Neutrophil (primary cell): ENCODE results near the gene DCBLD1.
"Not testable (repeated sequence)": the region's sequence is repeated elsewhere in the genome, so short reads cannot be mapped to it uniquely, and the experiment has no call there.

Source experiments
- H3K27ac ChIP-seq: fragments of 200-600 bp; sonication (generic); 2 replicates; pipeline ENCODE4 v1.5.1; 2016; ENCODE audit warnings: mild to moderate bottlenecking, moderate library complexity
- H3K27me3 ChIP-seq: fragments of 200-600 bp; sonication (generic); 2 replicates; pipeline ENCODE4 v1.6.0; 2016; ENCODE audit warnings: mild to moderate bottlenecking
- H3K36me3 ChIP-seq: fragments of 200-600 bp; sonication (generic); 2 replicates; pipeline ENCODE4 v1.5.1; 2017
- H3K4me1 ChIP-seq, 2 experiments: fragments of 200-600 bp in 1 of 2; sonication (generic) in 1 of 2; 1 replicate in 1 of 2; 2 replicates in 1 of 2; pipeline versions ENCODE4 v1.5.1 to v1.6.1; 2013 to 2016; ENCODE audit warnings: low read depth in 1 of 2, low read length in 1 of 2, mild to moderate bottlenecking in 1 of 2, moderate library complexity in 1 of 2; ENCODE audit not compliant: control insufficient read depth in 1 of 2, insufficient read depth in 1 of 2
- H3K4me3 ChIP-seq, 2 experiments: fragments of 200-600 bp in 1 of 2; sonication (generic) in 1 of 2; 1 replicate in 1 of 2; 2 replicates in 1 of 2; pipeline ENCODE4 v1.5.1; 2013 to 2016; ENCODE audit warnings: low read depth in 1 of 2, low read length in 1 of 2, mild to moderate bottlenecking in 1 of 2, moderate library complexity in 1 of 2
- H3K9me3 ChIP-seq: fragments of 200-600 bp; sonication (generic); 2 replicates; pipeline ENCODE4 v1.5.1; 2016
- CTCF ChIP-seq: fragments of 200-600 bp; sonication (generic); IDR thresholded peaks from 2 replicates; pipeline ENCODE4 v1.5.1; 2016; ENCODE audit warnings: antibody characterized with exemption

Gene DCBLD1

DNA sequence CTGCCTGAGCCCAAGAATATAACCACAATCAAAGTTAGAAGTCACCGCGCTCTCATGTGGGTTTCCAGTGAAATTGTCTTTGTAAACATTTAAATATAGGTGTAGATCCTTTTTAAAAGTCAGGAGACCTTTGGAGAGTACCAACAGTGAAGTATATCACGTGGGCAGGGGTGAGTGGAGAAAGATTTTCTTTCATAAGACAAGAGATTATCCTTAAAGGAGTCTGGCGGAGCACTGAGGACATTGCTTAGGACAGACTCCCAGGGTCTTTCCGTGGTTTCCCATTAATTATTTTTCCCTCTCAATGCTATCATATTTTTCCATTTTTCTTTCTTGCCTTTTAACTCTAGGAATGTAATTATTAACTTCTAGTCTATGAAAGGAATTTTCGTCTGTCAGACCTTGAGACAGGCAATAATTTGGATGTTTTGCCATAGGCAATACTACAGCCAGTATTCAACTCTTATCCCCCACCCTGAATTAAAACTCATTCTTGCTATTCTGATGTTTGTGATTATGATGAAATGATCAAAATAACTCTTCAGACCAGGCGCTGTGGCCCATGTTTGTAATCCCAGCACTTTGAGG is 31.4 kb downstream of the DCBLD1 start:
- no peaks in the 10 kb centered on the region for H3K4me1 ChIP-seq
- no peaks in the 10 kb centered on the region for H3K36me3 ChIP-seq
- H3K4me3 ChIP-seq = no peak overlapping the region
- H3K27me3 ChIP-seq = peaks cover 14% of the 10 kb centered on the region
- no peak overlapping the region for H3K27ac ChIP-seq
- no peak for TF ChIP-seq CTCF
- no peaks in the 10 kb centered on the region for H3K9me3 ChIP-seq

DNA sequence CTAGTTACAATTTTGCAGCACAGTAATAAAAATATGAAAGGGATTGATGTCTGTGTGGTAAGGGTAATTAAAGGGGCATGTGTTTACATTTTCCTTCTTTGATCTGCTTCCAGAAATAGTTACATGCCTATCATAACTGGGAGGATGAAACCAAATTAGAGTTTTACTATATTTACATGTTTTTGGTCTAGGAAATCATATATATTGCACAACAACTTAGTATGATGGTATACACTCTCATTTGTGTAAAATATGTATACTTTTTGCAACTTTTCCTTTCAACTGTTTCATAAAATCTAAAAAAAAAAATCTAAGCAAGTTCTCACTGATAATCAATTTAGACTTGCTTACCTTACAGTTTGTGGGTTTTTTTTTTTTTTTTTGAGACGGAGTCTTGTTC is 32.2 kb downstream of the DCBLD1 start:
- Histone ChIP-seq H3K9me3 (no peaks in the 10 kb centered on the region), H3K36me3 (no peaks in the 10 kb centered on the region), H3K27me3 (peaks cover 14% of the 10 kb centered on the region), H3K4me3 (no peak overlapping the region), H3K4me1 (no peaks in the 10 kb centered on the region), H3K27ac (no peak overlapping the region)
- TF ChIP-seq CTCF = no peak

- H3K4me1 ChIP-seq = no peaks in the 10 kb centered on the region
- H3K9me3 ChIP-seq = no peaks in the 10 kb centered on the region
- TF ChIP-seq CTCF = no peak
- no peak overlapping the region for H3K27ac ChIP-seq
- H3K36me3 ChIP-seq = no peaks in the 10 kb centered on the region
- H3K4me3 ChIP-seq = no peak overlapping the region
- H3K27me3 ChIP-seq = peaks cover 14% of the 10 kb centered on the region
Measured at GRCh38 chr6:117515326-117515725, 32.9 kb downstream of the DCBLD1 start.

- H3K9me3 ChIP-seq, H3K27ac ChIP-seq, H3K4me1 ChIP-seq, H3K36me3 ChIP-seq, H3K4me3 ChIP-seq: not testable (repeated sequence)
- H3K27me3 ChIP-seq = peaks cover 10% of the 10 kb centered on the region
Measured at GRCh38 chr6:117517995-117518394, 35.5 kb downstream of the DCBLD1 start.

DNA sequence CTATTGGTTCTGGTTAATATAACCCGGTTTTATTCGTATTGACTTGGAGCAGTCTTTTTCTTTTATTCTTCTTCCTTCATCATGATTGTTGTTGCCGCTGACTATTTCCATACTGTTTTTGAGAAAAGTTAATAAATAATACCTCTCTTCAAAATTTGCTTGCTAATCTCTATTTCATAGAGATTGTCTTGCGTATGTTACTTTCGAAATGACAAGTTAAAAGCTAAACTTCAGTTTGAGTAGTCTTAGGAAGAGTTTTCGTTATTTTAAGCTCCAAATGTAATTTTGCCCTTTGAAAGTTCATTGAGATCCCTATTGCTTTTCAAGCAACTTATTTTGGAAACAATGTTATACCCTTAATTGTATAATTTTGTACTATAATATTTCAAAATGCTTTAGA is 36.4 kb downstream of the DCBLD1 start:
- Histone ChIP-seq H3K9me3 (no peaks in the 10 kb centered on the region), H3K36me3 (no peaks in the 10 kb centered on the region), H3K4me3 (no peak overlapping the region), H3K27ac (no peak overlapping the region), H3K4me1 (no peaks in the 10 kb centered on the region), H3K27me3 (peaks cover 7% of the 10 kb centered on the region)
- no peak for TF ChIP-seq CTCF

GRCh38 chr6:117520603-117521395 is 38.3 kb downstream of the DCBLD1 start:
- Histone ChIP-seq H3K4me1 (no peaks in the 10 kb centered on the region), H3K27me3 (no peaks in the 10 kb centered on the region), H3K4me3 (no peak overlapping the region), H3K36me3 (no peaks in the 10 kb centered on the region), H3K27ac (no peak overlapping the region), H3K9me3 (no peaks in the 10 kb centered on the region)
- no peak for TF ChIP-seq CTCF
